AG10803 (cell line): Measurements from ENCODE around the gene CES3.
"Not testable (repeated sequence)": the region's sequence is repeated elsewhere in the genome, so short reads cannot be mapped to it uniquely, and the experiment has no call there.

Source experiments
- DNase-seq: peaks from one replicate; pipeline ENCODE4 v3.0.0; 2010; ENCODE audit warnings: low read depth
- H3K4me3 ChIP-seq: 2 replicates; pipeline ENCODE4 v1.5.1; 2011; ENCODE audit warnings: mild to moderate bottlenecking, low read length, control low read depth
- CTCF ChIP-seq: conservative IDR thresholded peaks from 2 replicates; pipeline ENCODE4 v1.5.1; 2011; ENCODE audit warnings: mild to moderate bottlenecking, low read length, control low read depth, inconsistent platforms

The CES3 gene

DNA sequence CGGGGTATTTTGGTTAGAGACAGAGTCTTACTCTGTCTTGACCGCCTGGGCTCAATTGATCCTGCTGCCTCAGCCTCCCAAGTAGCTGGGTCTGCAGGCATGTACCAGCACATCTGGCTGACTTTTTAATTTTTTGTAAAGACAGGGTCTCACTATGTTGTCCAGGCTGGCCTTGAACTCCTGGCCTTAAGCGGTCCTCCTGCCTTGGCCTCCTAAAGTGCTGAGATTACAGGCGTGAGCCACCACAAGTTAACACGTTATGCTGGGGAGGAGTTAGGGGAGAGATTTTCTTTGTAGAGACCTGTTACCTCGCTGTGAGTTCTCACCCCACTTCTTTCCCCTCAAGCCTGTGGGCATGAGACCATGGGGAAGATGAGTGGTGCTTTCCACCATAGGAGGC is 25.5 kb downstream of the CES3 start:
- DNase-seq, result no peak
- TF ChIP-seq CTCF, result no peak
- H3K4me3 ChIP-seq, result no peak overlapping the region

- TF ChIP-seq CTCF, result no peak
- DNase-seq, result peak; percentile 53
- no peak within 1 kb of the TSS for H3K4me3 ChIP-seq
Observed at GRCh38 chr16:66988197-66988788, 27.2 kb downstream of the CES3 start, which contains the start of gene CES4A. TSS of gene CES4A (plus strand) at chr16:66988589. CDS start at chr16:66988773, 184 bp downstream.

GRCh38 chr16:66991545-66992077 is 30.5 kb downstream of the CES3 start:
- DNase-seq, result no peak
- H3K4me3 ChIP-seq, result no peak overlapping the region
- no peak for TF ChIP-seq CTCF

DNA sequence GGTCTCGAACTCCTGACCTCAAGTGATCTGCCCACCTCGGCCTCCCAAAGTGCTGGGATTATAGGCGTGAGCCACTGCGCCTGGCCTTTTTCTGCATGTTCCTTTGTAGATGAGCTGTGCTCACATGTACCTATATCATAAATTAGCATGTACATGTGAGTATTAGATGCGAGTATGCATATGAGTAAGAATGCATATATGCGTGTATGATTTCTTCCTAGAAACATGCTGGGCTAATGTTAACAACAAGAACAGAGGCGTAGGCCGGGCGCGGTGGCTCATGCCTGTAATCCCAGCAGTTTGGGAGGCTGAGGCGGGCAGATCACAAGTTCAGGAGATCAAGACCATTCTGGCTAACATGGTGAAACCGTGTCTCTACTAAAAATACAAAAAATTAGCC is 32.5 kb downstream of the CES3 start:
- DNase-seq, result not testable (repeated sequence)

GRCh38 chr16:66996324-66996982 is 35.4 kb downstream of the CES3 start:
- H3K4me3 ChIP-seq, result no peak overlapping the region

More for the DNA sequence above, 32.5 kb downstream of the CES3 start:
- H3K4me3 ChIP-seq, result not testable (repeated sequence)

GRCh38 chr16:66996983-66997358 is 35.9 kb downstream of the CES3 start:
- no peak for DNase-seq
- no peak overlapping the region for H3K4me3 ChIP-seq
- TF ChIP-seq CTCF, result no peak

More at GRCh38 chr16:66996324-66996982, 35.4 kb downstream of the CES3 start:
- peak; percentile 81 for DNase-seq
- no peak for TF ChIP-seq CTCF

DNA sequence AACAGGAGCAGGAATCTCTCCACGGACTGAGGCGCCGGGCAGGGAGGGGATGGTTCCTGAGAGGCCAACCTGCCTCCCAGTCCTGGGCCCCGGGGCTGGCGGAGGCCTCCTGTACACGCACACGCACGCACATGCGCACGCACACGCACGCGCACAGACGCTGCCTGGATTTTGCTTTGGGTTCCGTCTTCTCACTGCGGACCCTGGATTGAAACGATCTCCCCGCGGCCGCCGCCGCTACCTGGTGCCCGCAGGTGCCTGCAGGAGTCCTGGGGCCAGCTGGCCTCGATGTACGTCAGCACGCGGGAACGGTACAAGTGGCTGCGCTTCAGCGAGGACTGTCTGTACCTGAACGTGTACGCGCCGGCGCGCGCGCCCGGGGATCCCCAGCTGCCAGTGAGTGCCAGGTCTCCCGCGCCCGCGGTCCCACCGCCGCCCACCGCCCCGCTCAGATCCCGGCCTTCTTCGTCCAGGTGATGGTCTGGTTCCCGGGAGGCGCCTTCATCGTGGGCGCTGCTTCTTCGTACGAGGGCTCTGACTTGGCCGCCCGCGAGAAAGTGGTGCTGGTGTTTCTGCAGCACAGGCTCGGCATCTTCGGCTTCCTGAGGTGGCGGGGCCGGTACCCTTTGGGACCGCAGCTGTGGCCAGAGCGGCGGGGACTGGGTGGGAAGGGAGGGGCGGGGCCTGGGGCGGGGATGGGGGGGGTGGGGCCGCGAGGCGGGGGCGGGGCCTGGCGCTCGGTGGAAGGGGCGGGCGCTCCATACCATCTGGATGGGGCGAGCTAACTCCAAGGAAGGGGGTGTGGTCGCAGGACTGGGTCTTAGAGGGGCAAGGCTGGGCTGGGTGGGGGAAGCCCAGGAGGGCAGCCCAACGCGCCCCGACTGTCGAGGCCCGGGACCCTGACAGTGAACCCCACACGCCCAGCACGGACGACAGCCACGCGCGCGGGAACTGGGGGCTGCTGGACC is 39.6 kb downstream of the CES3 start:
- peak overlapping the region; percentile 62 for H3K4me3 ChIP-seq

More for the DNA sequence above, 39.6 kb downstream of the CES3 start:
- TF ChIP-seq CTCF, result no peak
- DNase-seq, result no peak
